SK-N-SH treated with all-trans-retinoic acid at 6 μM for 48 hours (cell line): ENCODE data around the gene DOK5.

Experiments
- GLIS3 ChIP-seq: fragments of 250-450 bp; sonication (Bioruptor Pico); IDR thresholded peaks from 2 replicates; pipeline ENCODE4 v1.5.0; 2020; ENCODE audit warnings: mild to moderate bottlenecking, moderate library complexity
- ISL1 ChIP-seq: fragments of 250-450 bp; sonication (Bioruptor Pico); IDR thresholded peaks from 2 replicates; pipeline ENCODE4 v2.1.2; 2022; ENCODE audit warnings: mild to moderate bottlenecking, moderate library complexity
- OSR1 ChIP-seq: fragments of 250-450 bp; sonication (Bioruptor Pico); IDR thresholded peaks from 2 replicates; pipeline ENCODE4 v1.8.0; 2022; ENCODE audit warnings: moderate library complexity, mild to moderate bottlenecking, inconsistent platforms
- PPARA ChIP-seq: fragments of 250-450 bp; sonication (Bioruptor Pico); IDR thresholded peaks from 2 replicates; pipeline ENCODE4 v1.5.0; 2020; ENCODE audit warnings: mild to moderate bottlenecking, borderline replicate concordance
- RARB ChIP-seq: fragments of 250-450 bp; sonication (Bioruptor Pico); IDR thresholded peaks from 2 replicates; pipeline ENCODE4 v1.8.0; 2021; ENCODE audit warnings: mild to moderate bottlenecking, moderate library complexity
- ZC3H10 ChIP-seq: fragments of 250-450 bp; sonication (Bioruptor Pico); IDR thresholded peaks from 2 replicates; pipeline ENCODE4 v1.5.1; 2021; ENCODE audit warnings: mild to moderate bottlenecking, moderate library complexity
- ZFP3 ChIP-seq: fragments of 250-450 bp; sonication (Bioruptor Pico); IDR thresholded peaks from 2 replicates; pipeline ENCODE4 v1.5.0; 2020; ENCODE audit warnings: mild to moderate bottlenecking, moderate library complexity
- ZNF565 ChIP-seq: fragments of 450-650 bp; formaldehyde crosslinking; conservative IDR thresholded peaks from 2 replicates; pipeline ENCODE4 v1.5.0; 2020; ENCODE audit warnings: low read depth, mild to moderate bottlenecking, moderate library complexity
- ZNF8 ChIP-seq: fragments of 450-650 bp; formaldehyde crosslinking; IDR thresholded peaks from 2 replicates; pipeline ENCODE4 v1.5.0; 2020; ENCODE audit warnings: mild to moderate bottlenecking, moderate library complexity
- TF ChIP-seq, protein P1 (sequence below): fragments of 250-450 bp; sonication (Bioruptor Pico); IDR thresholded peaks from 2 replicates; pipeline ENCODE4 v1.5.0; 2020; ENCODE audit warnings: mild to moderate bottlenecking, moderate library complexity
- TF ChIP-seq, protein P2 (sequence below): fragments of 250-450 bp; sonication (Bioruptor Pico); IDR thresholded peaks from 2 replicates; pipeline ENCODE4 v1.8.0; 2020; ENCODE audit warnings: mild to moderate bottlenecking, moderate library complexity, borderline replicate concordance
- TF ChIP-seq, protein P3 (sequence below): fragments of 250-450 bp; sonication (Bioruptor Pico); IDR thresholded peaks from 2 replicates; pipeline ENCODE4 v1.5.1; 2020; ENCODE audit warnings: low read depth, mild to moderate bottlenecking, moderate library complexity

DNA sequence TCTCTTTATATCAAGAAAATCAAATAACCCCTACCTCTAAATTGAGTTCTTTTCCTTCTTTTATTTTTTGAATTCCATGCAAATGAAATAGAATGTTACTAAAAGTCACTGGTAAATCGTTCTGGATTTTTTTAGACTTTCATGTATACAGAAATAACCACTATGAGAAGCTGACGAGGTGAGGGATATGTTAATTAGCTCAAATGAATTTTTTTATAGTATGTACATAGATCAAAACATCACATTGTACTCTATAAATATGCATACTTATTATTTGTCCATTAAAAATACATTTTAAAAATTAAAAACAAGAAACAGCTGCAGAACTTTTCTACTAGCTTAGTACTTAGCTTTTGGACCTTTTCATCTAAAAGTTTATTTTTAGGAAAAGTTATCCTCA, 165.4 kb downstream of the DOK5 start:
- TF ChIP-seq PPARA (CRISPR knock-in tag) (no peak), ZFP3 (CRISPR knock-in tag) (no peak), ZNF565 (CRISPR knock-in tag) (no peak), GLIS3 (CRISPR knock-in tag) (no peak), RARB (no peak), ISL1 (CRISPR knock-in tag) (no peak), ZC3H10 (CRISPR knock-in tag) (no peak), ZNF8 (no peak), OSR1 (CRISPR knock-in tag) (no peak)
- TF ChIP-seq, protein P1, sequence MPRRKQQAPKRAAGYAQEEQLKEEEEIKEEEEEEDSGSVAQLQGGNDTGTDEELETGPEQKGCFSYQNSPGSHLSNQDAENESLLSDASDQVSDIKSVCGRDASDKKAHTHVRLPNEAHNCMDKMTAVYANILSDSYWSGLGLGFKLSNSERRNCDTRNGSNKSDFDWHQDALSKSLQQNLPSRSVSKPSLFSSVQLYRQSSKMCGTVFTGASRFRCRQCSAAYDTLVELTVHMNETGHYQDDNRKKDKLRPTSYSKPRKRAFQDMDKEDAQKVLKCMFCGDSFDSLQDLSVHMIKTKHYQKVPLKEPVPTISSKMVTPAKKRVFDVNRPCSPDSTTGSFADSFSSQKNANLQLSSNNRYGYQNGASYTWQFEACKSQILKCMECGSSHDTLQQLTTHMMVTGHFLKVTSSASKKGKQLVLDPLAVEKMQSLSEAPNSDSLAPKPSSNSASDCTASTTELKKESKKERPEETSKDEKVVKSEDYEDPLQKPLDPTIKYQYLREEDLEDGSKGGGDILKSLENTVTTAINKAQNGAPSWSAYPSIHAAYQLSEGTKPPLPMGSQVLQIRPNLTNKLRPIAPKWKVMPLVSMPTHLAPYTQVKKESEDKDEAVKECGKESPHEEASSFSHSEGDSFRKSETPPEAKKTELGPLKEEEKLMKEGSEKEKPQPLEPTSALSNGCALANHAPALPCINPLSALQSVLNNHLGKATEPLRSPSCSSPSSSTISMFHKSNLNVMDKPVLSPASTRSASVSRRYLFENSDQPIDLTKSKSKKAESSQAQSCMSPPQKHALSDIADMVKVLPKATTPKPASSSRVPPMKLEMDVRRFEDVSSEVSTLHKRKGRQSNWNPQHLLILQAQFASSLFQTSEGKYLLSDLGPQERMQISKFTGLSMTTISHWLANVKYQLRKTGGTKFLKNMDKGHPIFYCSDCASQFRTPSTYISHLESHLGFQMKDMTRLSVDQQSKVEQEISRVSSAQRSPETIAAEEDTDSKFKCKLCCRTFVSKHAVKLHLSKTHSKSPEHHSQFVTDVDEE (CRISPR knock-in tag): no peak
- TF ChIP-seq, protein P2, sequence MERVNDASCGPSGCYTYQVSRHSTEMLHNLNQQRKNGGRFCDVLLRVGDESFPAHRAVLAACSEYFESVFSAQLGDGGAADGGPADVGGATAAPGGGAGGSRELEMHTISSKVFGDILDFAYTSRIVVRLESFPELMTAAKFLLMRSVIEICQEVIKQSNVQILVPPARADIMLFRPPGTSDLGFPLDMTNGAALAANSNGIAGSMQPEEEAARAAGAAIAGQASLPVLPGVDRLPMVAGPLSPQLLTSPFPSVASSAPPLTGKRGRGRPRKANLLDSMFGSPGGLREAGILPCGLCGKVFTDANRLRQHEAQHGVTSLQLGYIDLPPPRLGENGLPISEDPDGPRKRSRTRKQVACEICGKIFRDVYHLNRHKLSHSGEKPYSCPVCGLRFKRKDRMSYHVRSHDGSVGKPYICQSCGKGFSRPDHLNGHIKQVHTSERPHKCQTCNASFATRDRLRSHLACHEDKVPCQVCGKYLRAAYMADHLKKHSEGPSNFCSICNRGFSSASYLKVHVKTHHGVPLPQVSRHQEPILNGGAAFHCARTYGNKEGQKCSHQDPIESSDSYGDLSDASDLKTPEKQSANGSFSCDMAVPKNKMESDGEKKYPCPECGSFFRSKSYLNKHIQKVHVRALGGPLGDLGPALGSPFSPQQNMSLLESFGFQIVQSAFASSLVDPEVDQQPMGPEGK (CRISPR knock-in tag): no peak
- TF ChIP-seq, protein P3, sequence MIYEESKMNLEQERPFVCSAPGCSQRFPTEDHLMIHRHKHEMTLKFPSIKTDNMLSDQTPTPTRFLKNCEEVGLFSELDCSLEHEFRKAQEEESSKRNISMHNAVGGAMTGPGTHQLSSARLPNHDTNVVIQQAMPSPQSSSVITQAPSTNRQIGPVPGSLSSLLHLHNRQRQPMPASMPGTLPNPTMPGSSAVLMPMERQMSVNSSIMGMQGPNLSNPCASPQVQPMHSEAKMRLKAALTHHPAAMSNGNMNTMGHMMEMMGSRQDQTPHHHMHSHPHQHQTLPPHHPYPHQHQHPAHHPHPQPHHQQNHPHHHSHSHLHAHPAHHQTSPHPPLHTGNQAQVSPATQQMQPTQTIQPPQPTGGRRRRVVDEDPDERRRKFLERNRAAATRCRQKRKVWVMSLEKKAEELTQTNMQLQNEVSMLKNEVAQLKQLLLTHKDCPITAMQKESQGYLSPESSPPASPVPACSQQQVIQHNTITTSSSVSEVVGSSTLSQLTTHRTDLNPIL (CRISPR knock-in tag): no peak
